Measurements from ENCODE around the gene CDH10. TPM values are rescaled to one million over a fixed set of nuclear protein-coding genes. Genes with fewer than 3 reads are reported as not detected.

Gene CDH10
- total and polyA plus RNA-seq, 5 donors from 2014 or later = not detected

DNA sequence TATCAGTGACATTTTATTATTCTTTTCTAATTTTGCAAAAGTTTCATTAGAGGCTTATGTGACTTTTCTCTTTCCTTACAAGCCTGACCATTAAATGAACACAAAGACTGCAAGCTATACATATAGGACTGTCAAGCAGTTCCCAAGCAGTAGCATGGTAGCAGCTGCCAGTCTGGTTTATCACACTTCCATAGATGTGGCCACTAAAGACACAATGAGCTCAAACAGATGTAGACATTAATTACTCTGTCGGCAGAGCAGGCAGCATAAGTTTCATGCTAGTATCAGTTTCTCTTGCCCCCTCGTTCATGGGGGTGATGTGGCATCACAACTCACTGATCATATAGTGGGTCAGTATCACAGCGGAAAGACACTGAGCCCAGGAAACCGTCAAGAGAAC lies 89.5 kb downstream of the CDH10 start:
- DNase-seq (no peak), ATAC-seq (ENCODE audit: low read depth in 2 of 2) (no peak)
- Mint-ChIP-seq H3K36me3 (no peaks in the 10 kb centered on the region), H3K4me1 (peaks cover 0 to 6% (median 0%) of the 10 kb centered on the region in 4 donors), H3K27ac (no peak overlapping the region), H3K4me3 (no peak overlapping the region), H3K27me3 (no peaks in the 10 kb centered on the region), H3K9me3 (peaks cover 2 to 36% (median 6%) of the 10 kb centered on the region in 7 donors)
- Histone ChIP-seq H3K4me1 (ENCODE audit: control insufficient read depth, insufficient read depth, low read length, poor library complexity, severe bottlenecking) (no peaks in the 10 kb centered on the region), H3K27me3 (ENCODE audit: control insufficient read depth, insufficient read depth, low read length) (no peaks in the 10 kb centered on the region), H3K4me3 (ENCODE audit: low read depth, low read length) (no peak overlapping the region), H3K36me3 (ENCODE audit: control insufficient read depth, insufficient read depth, low read length) (no peaks in the 10 kb centered on the region), H3K27ac (ENCODE audit: insufficient read depth, low read length, poor library complexity, severe bottlenecking) (no peak overlapping the region), H3K9me3 (ENCODE audit: control insufficient read depth in 2 of 2, low read length in 2 of 2) (no peaks in the 10 kb centered on the region)

DNA sequence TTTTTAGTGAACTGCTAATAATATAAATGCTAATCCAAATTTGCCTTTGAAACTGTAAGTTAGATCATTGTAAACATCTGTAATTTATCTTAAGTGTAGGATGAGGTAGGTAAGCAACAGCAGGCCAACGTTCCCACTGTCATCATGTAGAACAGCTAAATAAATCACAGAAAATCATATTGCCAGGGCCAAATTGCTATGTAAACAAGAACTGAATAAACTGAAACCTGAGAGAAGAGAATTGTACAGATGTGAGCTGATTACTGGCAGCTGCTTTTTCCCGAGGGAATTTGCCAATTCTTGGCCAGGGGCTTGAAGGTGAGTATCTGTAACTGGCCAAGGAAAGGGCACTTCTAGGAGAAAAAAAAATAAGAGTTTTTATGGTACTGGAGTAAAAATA lies 97.6 kb downstream of the CDH10 start:
- Mint-ChIP-seq H3K27ac (no peak overlapping the region), H3K4me1 (peaks cover 0 to 6% (median 0%) of the 10 kb centered on the region in 4 donors), H3K4me3 (no peak overlapping the region), H3K36me3 (no peaks in the 10 kb centered on the region), H3K9me3 (peaks cover 5 to 26% (median 11%) of the 10 kb centered on the region in 7 donors), H3K27me3 (no peaks in the 10 kb centered on the region)
- Histone ChIP-seq H3K9me3 (ENCODE audit: control insufficient read depth in 2 of 2, low read length in 2 of 2) (no peaks in the 10 kb centered on the region), H3K27ac (ENCODE audit: insufficient read depth, low read length, poor library complexity, severe bottlenecking) (no peak overlapping the region), H3K27me3 (ENCODE audit: control insufficient read depth, insufficient read depth, low read length) (no peaks in the 10 kb centered on the region), H3K4me1 (ENCODE audit: control insufficient read depth, insufficient read depth, low read length, poor library complexity, severe bottlenecking) (no peaks in the 10 kb centered on the region), H3K36me3 (ENCODE audit: control insufficient read depth, insufficient read depth, low read length) (no peaks in the 10 kb centered on the region), H3K4me3 (ENCODE audit: low read depth, low read length) (no peak overlapping the region)
- DNase-seq (no peak), ATAC-seq (ENCODE audit: low read depth in 2 of 2) (no peak)

GRCh38 chr5:24539613-24540012 lies 105.2 kb downstream of the CDH10 start:
- no peak overlapping the region for H3K4me3 ChIP-seq (ENCODE audit: low read depth, low read length)
- H3K27ac ChIP-seq (ENCODE audit: insufficient read depth, low read length, poor library complexity, severe bottlenecking) = no peak overlapping the region
- H3K36me3 ChIP-seq (ENCODE audit: control insufficient read depth, insufficient read depth, low read length) = no peaks in the 10 kb centered on the region
- H3K4me1 Mint-ChIP-seq = no peaks in the 10 kb centered on the region
- DNase-seq (no peak), ATAC-seq (ENCODE audit: low read depth in 2 of 2) (no peak)
- peaks cover 0 to 17% (median 7%) of the 10 kb centered on the region in 7 donors for H3K9me3 Mint-ChIP-seq
- H3K4me1 ChIP-seq (ENCODE audit: control insufficient read depth, insufficient read depth, low read length, poor library complexity, severe bottlenecking) = no peaks in the 10 kb centered on the region
- no peaks in the 10 kb centered on the region for H3K27me3 Mint-ChIP-seq
- no peaks in the 10 kb centered on the region for H3K36me3 Mint-ChIP-seq
- no peaks in the 10 kb centered on the region for H3K27me3 ChIP-seq (ENCODE audit: control insufficient read depth, insufficient read depth, low read length)
- no peaks in the 10 kb centered on the region for H3K9me3 ChIP-seq (ENCODE audit: control insufficient read depth in 2 of 2, low read length in 2 of 2)
- no peak overlapping the region for H3K4me3 Mint-ChIP-seq
- H3K27ac Mint-ChIP-seq = no peak overlapping the region

- ATAC-seq (ENCODE audit: low read depth in 2 of 2) = no peak
- Mint-ChIP-seq H3K9me3 (peaks cover 0 to 8% (median 6%) of the 10 kb centered on the region in 7 donors), H3K4me3 (no peak overlapping the region), H3K27me3 (no peaks in the 10 kb centered on the region), H3K27ac (no peak overlapping the region), H3K36me3 (no peaks in the 10 kb centered on the region), H3K4me1 (no peaks in the 10 kb centered on the region)
- Histone ChIP-seq H3K27me3 (ENCODE audit: control insufficient read depth, insufficient read depth, low read length) (no peaks in the 10 kb centered on the region), H3K4me3 (ENCODE audit: low read depth, low read length) (no peak overlapping the region), H3K4me1 (ENCODE audit: control insufficient read depth, insufficient read depth, low read length, poor library complexity, severe bottlenecking) (no peaks in the 10 kb centered on the region), H3K36me3 (ENCODE audit: control insufficient read depth, insufficient read depth, low read length) (no peaks in the 10 kb centered on the region), H3K9me3 (ENCODE audit: control insufficient read depth in 2 of 2, low read length in 2 of 2) (no peaks in the 10 kb centered on the region), H3K27ac (ENCODE audit: insufficient read depth, low read length, poor library complexity, severe bottlenecking) (no peak overlapping the region)
- no peak for DNase-seq
These were observed 106.4 kb downstream of the CDH10 start for GRCh38 chr5:24538346-24538745.

GRCh38 chr5:24535646-24536045 lies 109.1 kb downstream of the CDH10 start:
- H3K4me3 Mint-ChIP-seq = no peak overlapping the region
- DNase-seq = no peak
- Histone ChIP-seq H3K4me1 (ENCODE audit: control insufficient read depth, insufficient read depth, low read length, poor library complexity, severe bottlenecking) (no peaks in the 10 kb centered on the region), H3K27ac (ENCODE audit: insufficient read depth, low read length, poor library complexity, severe bottlenecking) (no peak overlapping the region), H3K36me3 (ENCODE audit: control insufficient read depth, insufficient read depth, low read length) (no peaks in the 10 kb centered on the region), H3K4me3 (ENCODE audit: low read depth, low read length) (no peak overlapping the region), H3K27me3 (ENCODE audit: control insufficient read depth, insufficient read depth, low read length) (no peaks in the 10 kb centered on the region), H3K9me3 (ENCODE audit: control insufficient read depth in 2 of 2, low read length in 2 of 2) (peaks cover 0 to 4% of the 10 kb centered on the region in 2 experiments)
- H3K27me3 Mint-ChIP-seq = no peaks in the 10 kb centered on the region
- H3K9me3 Mint-ChIP-seq = peaks cover 0 to 12% (median 8%) of the 10 kb centered on the region in 7 donors
- no peak for ATAC-seq (ENCODE audit: low read depth in 2 of 2)
- H3K4me1 Mint-ChIP-seq = no peaks in the 10 kb centered on the region
- no peaks in the 10 kb centered on the region for H3K36me3 Mint-ChIP-seq
- no peak overlapping the region for H3K27ac Mint-ChIP-seq

GRCh38 chr5:24530906-24531305 lies 113.9 kb downstream of the CDH10 start:
- H3K9me3 Mint-ChIP-seq = peaks cover 4 to 14% (median 12%) of the 10 kb centered on the region in 7 donors
- Histone ChIP-seq H3K27me3 (ENCODE audit: control insufficient read depth, insufficient read depth, low read length) (no peaks in the 10 kb centered on the region), H3K4me3 (ENCODE audit: low read depth, low read length) (no peak overlapping the region), H3K27ac (ENCODE audit: insufficient read depth, low read length, poor library complexity, severe bottlenecking) (no peak overlapping the region), H3K4me1 (ENCODE audit: control insufficient read depth, insufficient read depth, low read length, poor library complexity, severe bottlenecking) (no peaks in the 10 kb centered on the region), H3K36me3 (ENCODE audit: control insufficient read depth, insufficient read depth, low read length) (no peaks in the 10 kb centered on the region), H3K9me3 (ENCODE audit: control insufficient read depth in 2 of 2, low read length in 2 of 2) (peaks cover 6 to 9% of the 10 kb centered on the region in 2 experiments)
- no peak overlapping the region for H3K4me3 Mint-ChIP-seq
- no peaks in the 10 kb centered on the region for H3K4me1 Mint-ChIP-seq
- H3K27ac Mint-ChIP-seq = no peak overlapping the region
- ATAC-seq (ENCODE audit: low read depth in 2 of 2) (no peak), DNase-seq (no peak)
- no peaks in the 10 kb centered on the region for H3K36me3 Mint-ChIP-seq
- no peaks in the 10 kb centered on the region for H3K27me3 Mint-ChIP-seq

- H3K27ac Mint-ChIP-seq = no peak overlapping the region
- H3K36me3 ChIP-seq (ENCODE audit: control insufficient read depth, insufficient read depth, low read length) = no peaks in the 10 kb centered on the region
- DNase-seq (no peak), ATAC-seq (ENCODE audit: low read depth in 2 of 2) (no peak)
- H3K27me3 Mint-ChIP-seq = no peaks in the 10 kb centered on the region
- H3K9me3 ChIP-seq (ENCODE audit: control insufficient read depth in 2 of 2, low read length in 2 of 2) = peaks cover 5 to 6% of the 10 kb centered on the region in 2 experiments
- no peaks in the 10 kb centered on the region for H3K4me1 Mint-ChIP-seq
- H3K36me3 Mint-ChIP-seq = no peaks in the 10 kb centered on the region
- no peaks in the 10 kb centered on the region for H3K27me3 ChIP-seq (ENCODE audit: control insufficient read depth, insufficient read depth, low read length)
- H3K4me1 ChIP-seq (ENCODE audit: control insufficient read depth, insufficient read depth, low read length, poor library complexity, severe bottlenecking) = no peaks in the 10 kb centered on the region
- no peak overlapping the region for H3K27ac ChIP-seq (ENCODE audit: insufficient read depth, low read length, poor library complexity, severe bottlenecking)
- H3K9me3 Mint-ChIP-seq = peaks cover 0 to 21% (median 7%) of the 10 kb centered on the region in 7 donors
- no peak overlapping the region for H3K4me3 ChIP-seq (ENCODE audit: low read depth, low read length)
- no peak overlapping the region for H3K4me3 Mint-ChIP-seq
These were observed 119.4 kb downstream of the CDH10 start for GRCh38 chr5:24525414-24525813.

GRCh38 chr5:24512423-24512822 lies 132.4 kb downstream of the CDH10 start:
- ATAC-seq (ENCODE audit: low read depth in 2 of 2) (no peak), DNase-seq (no peak)
- peaks cover 0 to 4% (median 0%) of the 10 kb centered on the region in 4 donors for H3K4me1 Mint-ChIP-seq
- Histone ChIP-seq H3K4me1 (ENCODE audit: control insufficient read depth, insufficient read depth, low read length, poor library complexity, severe bottlenecking) (no peaks in the 10 kb centered on the region), H3K36me3 (ENCODE audit: control insufficient read depth, insufficient read depth, low read length) (no peaks in the 10 kb centered on the region), H3K27me3 (ENCODE audit: control insufficient read depth, insufficient read depth, low read length) (no peaks in the 10 kb centered on the region), H3K4me3 (ENCODE audit: low read depth, low read length) (no peak overlapping the region), H3K9me3 (ENCODE audit: control insufficient read depth in 2 of 2, low read length in 2 of 2) (peaks cover 0 to 5% of the 10 kb centered on the region in 2 experiments), H3K27ac (ENCODE audit: insufficient read depth, low read length, poor library complexity, severe bottlenecking) (no peak overlapping the region)
- H3K27ac Mint-ChIP-seq = no peak overlapping the region
- peaks cover 4 to 23% (median 7%) of the 10 kb centered on the region in 7 donors for H3K9me3 Mint-ChIP-seq
- no peak overlapping the region for H3K4me3 Mint-ChIP-seq
- no peaks in the 10 kb centered on the region for H3K36me3 Mint-ChIP-seq
- no peaks in the 10 kb centered on the region for H3K27me3 Mint-ChIP-seq
